Mesothelial cell of epicardium (in vitro differentiated cells): ENCODE measurements around the gene FAM3B. TPM values are rescaled to one million over a fixed set of nuclear protein-coding genes. Genes with fewer than 3 reads are reported as not detected.
"Not testable (repeated sequence)": the region's sequence is repeated elsewhere in the genome, so short reads cannot be mapped to it uniquely, and the experiment has no call there.

Source experiments
- DNase-seq, 2 experiments: peaks; one replicate each; pipeline ENCODE4 v3.0.0; 2021; ENCODE audit warnings: low spot score in 2 of 2; ENCODE audit not compliant: unreplicated experiment in 2 of 2
- H3K27ac Mint-ChIP-seq: 2 replicates; pipeline ENCODE4 v1.8.0; 2021; ENCODE audit warnings: mixed read lengths
- H3K27me3 Mint-ChIP-seq: 2 replicates; pipeline ENCODE4 v1.8.0; 2021; ENCODE audit warnings: low read depth, mixed read lengths
- H3K36me3 Mint-ChIP-seq: 2 replicates; pipeline ENCODE4 v1.8.0; 2021; ENCODE audit warnings: mixed read lengths
- H3K4me1 Mint-ChIP-seq: 2 replicates; pipeline ENCODE4 v1.8.0; 2021; ENCODE audit warnings: mixed read lengths
- H3K4me3 Mint-ChIP-seq: 2 replicates; pipeline ENCODE4 v1.8.0; 2021; ENCODE audit warnings: mild to moderate bottlenecking, moderate library complexity, mixed read lengths
- H3K9me3 Mint-ChIP-seq: 2 replicates; pipeline ENCODE4 v1.8.0; 2021; ENCODE audit warnings: mixed read lengths
- CTCF ChIP-seq: fragments of 200-600 bp; sonication (generic); IDR thresholded peaks from one replicate; pipeline ENCODE4 v1.5.0; 2021; ENCODE audit warnings: antibody characterized with exemption; ENCODE audit not compliant: unreplicated experiment
- total RNA-seq: library from RNA; stranded (reverse); gene quantifications from 3 replicates; pipeline ENCODE4 v1.2.1, GENCODE V29; 2021

The FAM3B gene
- total RNA-seq, 1 donor from 2014 or later: 1.4 TPM

- Mint-ChIP-seq H3K27me3 (peaks cover 12% of the 10 kb centered on the region), H3K36me3 (no peaks in the 10 kb centered on the region), H3K4me1 (no peaks in the 10 kb centered on the region), H3K9me3 (no peaks in the 10 kb centered on the region), H3K27ac (no peak overlapping the region), H3K4me3 (no peak overlapping the region)
- peak in 1 of 2 experiments; percentile 29 for DNase-seq
- no peak for TF ChIP-seq CTCF
Measured at GRCh38 chr21:41359286-41359685, 42.7 kb downstream of the FAM3B start.

GRCh38 chr21:41359754-41360071 lies 43.1 kb downstream of the FAM3B start:
- not testable (repeated sequence) for H3K4me3 Mint-ChIP-seq, H3K27me3 Mint-ChIP-seq, H3K4me1 Mint-ChIP-seq, H3K36me3 Mint-ChIP-seq, DNase-seq, H3K27ac Mint-ChIP-seq, H3K9me3 Mint-ChIP-seq

- Mint-ChIP-seq H3K27me3 (peaks cover 10% of the 10 kb centered on the region), H3K9me3 (no peaks in the 10 kb centered on the region), H3K4me3 (no peak overlapping the region), H3K27ac (no peak overlapping the region), H3K36me3 (no peaks in the 10 kb centered on the region), H3K4me1 (no peaks in the 10 kb centered on the region)
- DNase-seq: peak in 1 of 2 experiments; percentile 34
- TF ChIP-seq CTCF: no peak
Measured at GRCh38 chr21:41360072-41360821, 43.6 kb downstream of the FAM3B start.

- Mint-ChIP-seq H3K4me3 (no peak overlapping the region), H3K36me3 (no peaks in the 10 kb centered on the region), H3K9me3 (no peaks in the 10 kb centered on the region), H3K27me3 (peaks cover 8% of the 10 kb centered on the region), H3K4me1 (no peaks in the 10 kb centered on the region), H3K27ac (no peak overlapping the region)
- DNase-seq: peak in 1 of 2 experiments; percentile 31
- no peak for TF ChIP-seq CTCF
Measured at GRCh38 chr21:41361053-41361785, 44.6 kb downstream of the FAM3B start.

GRCh38 chr21:41361786-41362604 lies 45.4 kb downstream of the FAM3B start, which contains the start of gene MX2:
Gene MX2 (plus strand): TSS chr21:41362027. CDS start chr21:41376907, 14,880 bp downstream.
- Mint-ChIP-seq H3K27me3 (peaks cover 8% of the 10 kb centered on the region), H3K4me1 (no peaks in the 10 kb centered on the region), H3K27ac (no peak within 1 kb of the TSS), H3K36me3 (no peaks in the 10 kb centered on the region), H3K4me3 (no peak within 1 kb of the TSS), H3K9me3 (no peaks in the 10 kb centered on the region)
- no peak for TF ChIP-seq CTCF
- DNase-seq: peak in 1 of 2 experiments; percentile 37
